Measurements from ENCODE around the gene GLDN.
"Not testable (repeated sequence)": the region's sequence is repeated elsewhere in the genome, so short reads cannot be mapped to it uniquely, and the experiment has no call there.

The GLDN gene

DNA sequence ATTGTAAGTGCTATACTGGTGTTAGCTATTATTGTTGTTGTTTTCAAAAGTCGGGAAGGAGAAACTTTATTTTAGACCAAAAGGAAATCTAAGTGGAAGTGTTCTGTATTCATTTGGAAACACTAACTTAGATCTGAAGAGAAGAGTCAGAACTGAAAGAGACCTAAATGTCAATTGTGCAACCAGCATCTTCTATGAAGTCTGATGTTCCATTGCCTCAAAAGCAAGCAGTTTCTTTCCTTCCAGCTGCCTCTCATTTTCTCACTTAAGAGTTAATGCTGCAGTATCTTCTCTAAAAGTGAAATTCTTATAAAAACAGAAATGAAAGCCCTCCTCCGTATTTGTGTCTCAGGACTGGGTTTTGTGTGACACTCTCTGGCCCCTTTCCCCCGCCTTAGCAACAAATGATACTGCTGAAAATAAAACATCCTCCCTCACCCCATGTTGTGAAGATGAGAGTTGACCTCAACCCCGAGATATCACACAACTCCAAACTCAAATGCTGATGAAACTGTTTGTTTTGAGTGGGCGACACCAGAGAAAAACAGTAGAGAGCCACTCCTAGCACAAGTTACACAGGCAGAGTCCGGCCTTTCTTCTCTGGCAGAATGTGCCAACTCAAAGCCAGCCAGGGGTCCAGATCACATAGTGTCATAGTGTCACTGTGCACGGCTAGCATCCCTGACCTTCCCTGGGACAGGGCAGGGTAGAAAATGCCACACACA lies 48.9 kb downstream of the GLDN start:
- DNase-seq = no peak

GRCh38 chr15:51390966-51391422 lies 49.5 kb downstream of the GLDN start:
- no peak for DNase-seq

GRCh38 chr15:51396921-51397320 lies 55.5 kb downstream of the GLDN start:
- no peak for DNase-seq

GRCh38 chr15:51398626-51399025 lies 57.2 kb downstream of the GLDN start:
- no peak for DNase-seq

GRCh38 chr15:51401051-51401780 lies 59.8 kb downstream of the GLDN start:
- DNase-seq = no peak

- no peak for DNase-seq
Observed at GRCh38 chr15:51401872-51402517, 60.5 kb downstream of the GLDN start.

GRCh38 chr15:51403072-51403878 lies 61.8 kb downstream of the GLDN start:
- no peak for DNase-seq

- no peak for DNase-seq
Observed at GRCh38 chr15:51403946-51404695, 62.7 kb downstream of the GLDN start.

DNA sequence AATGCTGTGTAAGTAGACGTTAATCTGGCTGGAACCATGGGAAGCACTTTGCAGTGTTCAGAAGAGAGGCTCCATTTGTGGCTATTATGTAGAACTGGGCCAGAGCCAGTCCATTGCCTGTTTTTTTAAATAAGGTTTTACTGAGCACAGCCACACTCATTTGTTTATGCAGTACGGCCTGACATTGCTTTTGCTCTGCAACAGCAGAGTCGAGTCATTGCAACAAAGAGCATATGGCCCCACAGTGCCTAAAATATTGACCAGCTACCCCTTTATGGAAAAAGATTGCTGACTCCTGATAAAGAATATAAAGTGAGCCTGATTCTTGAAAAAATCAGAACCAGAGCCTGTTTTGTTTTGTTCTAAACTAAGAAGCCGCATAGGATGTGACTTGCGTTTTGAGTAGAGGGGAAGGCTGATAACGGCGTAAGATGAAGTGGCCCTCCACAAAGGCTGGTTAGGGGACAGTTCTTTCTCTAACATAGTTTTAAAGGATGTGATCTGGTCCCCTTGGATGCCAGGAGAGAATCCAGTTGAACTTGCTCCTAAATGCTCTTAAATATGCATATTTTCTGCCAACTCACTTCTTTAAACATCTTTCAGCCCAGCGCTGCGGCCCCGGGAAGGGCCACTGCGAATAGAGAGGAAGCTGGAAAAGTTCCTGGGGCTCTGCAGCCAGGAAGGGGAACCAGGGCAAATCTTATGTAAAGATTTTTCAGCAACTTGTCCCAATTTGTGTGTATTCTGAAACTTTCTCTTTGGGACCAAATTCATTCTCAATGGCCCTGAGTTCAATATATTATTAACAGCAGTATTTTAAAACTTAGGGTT lies 64.5 kb downstream of the GLDN start:
- no peak for DNase-seq

GRCh38 chr15:51414256-51414860 lies 72.9 kb downstream of the GLDN start:
- no peak for DNase-seq

DNA sequence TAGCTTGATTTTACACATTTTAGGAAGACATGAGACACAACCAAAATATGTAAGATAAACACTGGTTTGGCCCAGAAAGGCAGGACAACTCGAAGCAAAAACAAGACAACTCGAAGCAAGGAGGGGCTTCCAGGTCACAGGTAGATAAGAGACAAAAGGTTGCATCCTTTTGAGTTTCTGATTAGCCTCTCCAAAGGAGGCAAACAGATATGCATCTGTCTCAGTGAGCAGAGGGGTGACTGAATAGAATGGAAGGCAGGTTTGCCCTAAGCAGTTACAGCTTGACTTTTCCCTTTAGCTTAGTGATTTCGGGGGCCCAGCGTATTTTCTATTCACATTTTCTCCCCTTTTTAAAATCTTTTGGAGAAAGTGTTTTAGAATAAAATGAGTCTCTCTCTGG lies 74.7 kb downstream of the GLDN start:
- no peak for DNase-seq

GRCh38 chr15:51423040-51423439 lies 81.6 kb downstream of the GLDN start:
- DNase-seq = not testable (repeated sequence)

DNA sequence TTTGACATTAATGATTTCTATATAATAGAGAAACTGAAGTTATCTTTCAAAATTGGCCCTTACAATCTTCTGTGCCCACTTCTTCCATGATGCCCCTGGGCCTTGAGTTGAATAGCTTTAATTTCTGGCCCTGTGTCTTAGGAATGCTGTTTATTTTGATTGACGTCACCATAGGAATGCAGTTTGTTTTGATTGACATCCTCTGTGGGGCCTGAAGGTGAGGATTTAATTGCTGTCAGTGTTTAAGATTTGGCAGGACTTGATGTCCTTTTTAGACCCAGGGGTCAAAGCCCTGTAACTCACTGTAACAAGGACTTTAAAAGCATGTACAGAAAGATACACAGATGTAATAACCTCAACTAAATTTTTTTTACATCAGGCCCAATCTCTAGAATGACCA lies 83.3 kb downstream of the GLDN start:
- no peak for DNase-seq

- no peak for DNase-seq
Observed at GRCh38 chr15:51425517-51426040, 84.1 kb downstream of the GLDN start.

DNA sequence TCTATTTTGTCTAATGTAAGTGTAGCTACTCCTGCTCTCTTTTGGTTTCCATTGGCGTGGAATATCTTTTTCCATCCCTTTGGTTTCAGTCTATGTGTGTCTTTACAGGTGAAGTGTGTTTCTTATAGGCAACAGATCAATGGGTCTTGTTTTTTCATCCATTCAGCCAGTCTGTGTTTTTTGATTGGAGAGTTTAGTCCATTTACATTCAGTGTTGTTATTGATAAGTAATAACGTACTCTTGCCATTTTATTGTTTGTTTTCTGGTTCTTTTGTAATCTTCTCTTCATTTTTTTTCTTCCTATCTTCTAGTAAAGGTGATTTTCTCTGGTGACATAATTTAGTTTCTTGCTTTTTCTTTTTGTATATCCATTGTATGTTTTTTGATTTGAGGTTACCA lies 97.1 kb downstream of the GLDN start:
- no peak for DNase-seq

GRCh38 chr15:51443282-51443914 lies 101.9 kb downstream of the GLDN start:
- DNase-seq = no peak

DNA sequence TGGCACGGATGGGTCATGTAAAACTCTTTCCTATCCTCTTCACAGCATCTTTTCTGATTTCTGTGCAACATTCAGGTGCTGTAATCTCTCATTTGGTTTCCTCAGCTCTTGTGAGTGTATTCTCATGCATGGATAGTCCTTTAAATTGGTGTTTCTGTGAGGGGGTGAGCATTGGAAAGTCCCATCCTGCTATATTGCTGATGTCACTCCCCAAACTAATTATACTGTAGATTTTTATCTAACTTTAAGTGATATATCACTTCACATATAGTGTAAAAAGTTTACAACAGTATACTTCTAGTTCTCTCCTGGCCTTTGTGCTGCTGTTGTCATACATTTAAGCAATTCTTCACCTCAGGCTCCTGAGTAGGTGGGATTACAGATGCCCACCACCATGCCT lies 102.7 kb downstream of the GLDN start:
- DNase-seq = no peak

DNA sequence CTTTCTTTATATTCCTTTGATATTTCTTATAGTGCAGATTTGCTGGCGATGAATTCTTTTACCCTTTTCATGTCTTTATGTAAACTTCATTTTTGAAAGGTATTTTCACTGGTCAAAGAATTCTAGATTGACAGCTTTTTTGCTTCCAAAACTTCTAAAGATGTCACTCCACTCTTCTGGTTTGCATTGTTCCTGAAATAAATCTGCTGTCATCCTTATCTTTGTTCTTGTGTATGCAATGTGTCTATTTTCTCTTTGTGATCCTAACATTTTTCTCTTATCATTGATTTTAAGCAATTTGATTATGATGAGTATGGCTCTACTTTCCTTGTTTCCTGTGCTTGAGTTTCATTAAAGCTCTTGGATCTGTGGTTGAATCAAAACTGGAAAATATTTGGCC lies 103.4 kb downstream of the GLDN start:
- DNase-seq = no peak

GRCh38 chr15:51446029-51446744 lies 104.7 kb downstream of the GLDN start:
- DNase-seq = not testable (repeated sequence)
